ENCODE results near the gene MYOZ3. TPM values are rescaled to one million over a fixed set of nuclear protein-coding genes. Genes with fewer than 3 reads are reported as not detected.

The MYOZ3 gene
- polyA plus RNA-seq, 1 of the 3 experiments (the other 2 are of a cell fraction): 0.26 TPM

- Histone ChIP-seq H3K4me3 (ENCODE audit: low read depth in 2 of 2, low read length in 1 of 2) (no peak overlapping the region), H3K27me3 (ENCODE audit: insufficient read depth) (no peaks in the 10 kb centered on the region), H3K27ac (ENCODE audit: low read depth in 2 of 2, low read length in 1 of 2) (peak overlapping the region in 1 of 2 experiments; percentile 89; a peak in 2 of 4 replicates), H3K79me2 (ENCODE audit: insufficient read depth) (no peaks in the 10 kb centered on the region), H3K4me1 (ENCODE audit: control insufficient read depth in 1 of 2, insufficient read depth in 2 of 2, low read depth in 1 of 2, low read length in 1 of 2) (peaks cover 6 to 78% of the 10 kb centered on the region in 2 experiments; a peak in 3 of 4 replicates), H2AFZ (ENCODE audit: low read depth) (no peak overlapping the region), H4K20me1 (ENCODE audit: insufficient read depth) (no peaks in the 10 kb centered on the region), H3F3A (replicated peaks; ENCODE audit: insufficient read depth) (no peaks in the 10 kb centered on the region), H3K4me2 (no peak overlapping the region), H3K9ac (no peak overlapping the region), H3K9me3 (no peaks in the 10 kb centered on the region), H3K9me2 (no peaks in the 10 kb centered on the region), H3K36me3 (replicated peaks in 1 of 2; ENCODE audit: control insufficient read depth in 1 of 2, insufficient read depth in 2 of 2, low read length in 1 of 2) (peaks cover 0 to 13% of the 10 kb centered on the region in 2 experiments)
- 86% methylated on average over 2 of the region's 9 CpGs for WGBS (ENCODE audit: low lambda C conversion rate)
- ChIA-PET POLR2A (interaction anchor here (0.9 to 2.3 kb wide), 5 partner anchors 12 to 27 kb away, joined by 3 to 9 read pairs (median 5); no protein-coding TSS in a partner anchor), CTCF (interaction anchor here (0.9 to 4.4 kb wide), 6 partner anchors 15 to 57 kb away, joined by 3 to 14 read pairs (median 4); no protein-coding TSS in a partner anchor)
- DNase-seq: no peak
- TF ChIP-seq TCF12 (IDR thresholded peaks at IDR 0.05): no peak
- TF ChIP-seq EP300 (IDR thresholded peaks at IDR 0.05; ENCODE audit: borderline replicate concordance in 1 of 2, low read depth in 1 of 2, low read length in 1 of 2): no peak
- no peak for TF ChIP-seq RCOR1 (IDR thresholded peaks at IDR 0.05; ENCODE audit: low read length)
- TF ChIP-seq JUND (IDR thresholded peaks at IDR 0.05): no peak
- TF ChIP-seq PBX3 (IDR thresholded peaks at IDR 0.05): no peak
- no peak for TF ChIP-seq RFX5 (IDR thresholded peaks at IDR 0.05; ENCODE audit: low read length)
- TF ChIP-seq GABPA (IDR thresholded peaks at IDR 0.05; ENCODE audit: low read depth): no peak
- TF ChIP-seq TAF1 (IDR thresholded peaks at IDR 0.05; ENCODE audit: borderline replicate concordance, low read depth, low read length): no peak
- no peak for TF ChIP-seq MXI1 (IDR thresholded peaks at IDR 0.05; ENCODE audit: low read depth, low read length)
Measured at GRCh38 chr5:150618163-150618562, 42.9 kb upstream of the MYOZ3 start.

DNA sequence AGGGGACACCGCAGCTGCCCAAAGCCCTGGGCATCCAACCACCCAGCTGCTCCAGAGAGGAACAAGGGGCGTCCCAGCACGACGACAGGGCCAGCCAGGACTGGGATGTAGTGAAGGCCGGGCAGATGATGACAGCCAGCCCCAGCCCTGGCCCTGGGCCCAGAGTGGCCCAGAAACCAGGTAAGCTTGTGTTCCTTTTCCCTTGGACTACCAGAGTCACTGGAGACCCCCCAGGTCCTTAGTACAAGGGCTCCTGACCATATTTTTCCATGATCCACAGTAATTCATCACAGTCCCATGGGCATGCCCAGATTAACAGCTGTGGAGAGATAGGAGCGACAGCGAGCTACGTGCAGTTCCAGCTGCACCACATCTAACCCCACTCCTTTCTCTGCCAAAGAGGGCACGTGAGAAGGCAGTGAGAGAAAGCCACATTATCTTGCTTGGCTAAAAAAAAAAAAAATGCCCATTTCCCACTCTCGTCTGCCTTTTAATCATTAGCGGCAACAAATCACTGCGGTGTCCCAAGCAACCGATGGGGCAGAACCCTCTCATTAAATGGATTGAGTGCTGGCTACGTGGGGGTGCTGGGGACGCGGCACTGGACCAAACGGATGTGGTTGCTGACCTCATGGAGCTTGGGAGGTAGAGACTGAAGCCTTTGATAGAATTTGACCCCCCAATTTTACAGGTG is 42.3 kb upstream of the MYOZ3 start:
- Histone ChIP-seq H3K4me2 (no peak overlapping the region), H2AFZ (ENCODE audit: low read depth) (no peak overlapping the region), H3F3A (replicated peaks; ENCODE audit: insufficient read depth) (no peaks in the 10 kb centered on the region), H3K27ac (ENCODE audit: low read depth in 2 of 2, low read length in 1 of 2) (peak overlapping the region in 1 of 2 experiments; percentile 89; a peak in 2 of 4 replicates), H3K4me1 (ENCODE audit: control insufficient read depth in 1 of 2, insufficient read depth in 2 of 2, low read depth in 1 of 2, low read length in 1 of 2) (peaks cover 9 to 76% of the 10 kb centered on the region in 2 experiments; a peak in 3 of 4 replicates), H3K79me2 (ENCODE audit: insufficient read depth) (no peaks in the 10 kb centered on the region), H3K4me3 (ENCODE audit: low read depth in 2 of 2, low read length in 1 of 2) (no peak overlapping the region), H3K9ac (no peak overlapping the region), H3K9me3 (no peaks in the 10 kb centered on the region), H3K9me2 (no peaks in the 10 kb centered on the region), H3K36me3 (replicated peaks in 1 of 2; ENCODE audit: control insufficient read depth in 1 of 2, insufficient read depth in 2 of 2, low read length in 1 of 2) (peaks cover 0 to 13% of the 10 kb centered on the region in 2 experiments), H3K27me3 (ENCODE audit: insufficient read depth) (no peaks in the 10 kb centered on the region), H4K20me1 (ENCODE audit: insufficient read depth) (no peaks in the 10 kb centered on the region)
- CTCF ChIA-PET: interaction anchor here (0.6 to 4.4 kb wide), 9 partner anchors 11 to 160 kb away, joined by 3 to 14 read pairs (median 3); no protein-coding TSS in a partner anchor
- 91% methylated on average over 17 of the region's 17 CpGs for WGBS (ENCODE audit: low lambda C conversion rate)
- DNase-seq: peak; percentile 61
- POLR2A ChIA-PET: interaction anchor here (0.9 to 2.3 kb wide), 6 partner anchors 12 to 39 kb away, joined by 3 to 9 read pairs (median 4); no protein-coding TSS in a partner anchor
- TF ChIP-seq, protein P1, sequence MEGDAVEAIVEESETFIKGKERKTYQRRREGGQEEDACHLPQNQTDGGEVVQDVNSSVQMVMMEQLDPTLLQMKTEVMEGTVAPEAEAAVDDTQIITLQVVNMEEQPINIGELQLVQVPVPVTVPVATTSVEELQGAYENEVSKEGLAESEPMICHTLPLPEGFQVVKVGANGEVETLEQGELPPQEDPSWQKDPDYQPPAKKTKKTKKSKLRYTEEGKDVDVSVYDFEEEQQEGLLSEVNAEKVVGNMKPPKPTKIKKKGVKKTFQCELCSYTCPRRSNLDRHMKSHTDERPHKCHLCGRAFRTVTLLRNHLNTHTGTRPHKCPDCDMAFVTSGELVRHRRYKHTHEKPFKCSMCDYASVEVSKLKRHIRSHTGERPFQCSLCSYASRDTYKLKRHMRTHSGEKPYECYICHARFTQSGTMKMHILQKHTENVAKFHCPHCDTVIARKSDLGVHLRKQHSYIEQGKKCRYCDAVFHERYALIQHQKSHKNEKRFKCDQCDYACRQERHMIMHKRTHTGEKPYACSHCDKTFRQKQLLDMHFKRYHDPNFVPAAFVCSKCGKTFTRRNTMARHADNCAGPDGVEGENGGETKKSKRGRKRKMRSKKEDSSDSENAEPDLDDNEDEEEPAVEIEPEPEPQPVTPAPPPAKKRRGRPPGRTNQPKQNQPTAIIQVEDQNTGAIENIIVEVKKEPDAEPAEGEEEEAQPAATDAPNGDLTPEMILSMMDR (IDR thresholded peaks at IDR 0.05): no peak
- TF ChIP-seq MXI1 (IDR thresholded peaks at IDR 0.05; ENCODE audit: low read depth, low read length) (peak; percentile 53; the same call in 1 of the 2 replicates), GATA2 (CRISPR knock-in tag; IDR thresholded peaks at IDR 0.05) (peak; percentile 42; the same call in 1 of the 2 replicates), FOSL2 (IDR thresholded peaks at IDR 0.05; ENCODE audit: borderline replicate concordance, low read depth) (no peak), USF2 (IDR thresholded peaks at IDR 0.05; ENCODE audit: borderline replicate concordance, low read depth, low read length) (no peak), JUND (IDR thresholded peaks at IDR 0.05) (no peak), USF1 (IDR thresholded peaks at IDR 0.05; ENCODE audit: borderline replicate concordance, low read depth) (no peak), REST (IDR thresholded peaks at IDR 0.05; ENCODE audit: low read depth, low read length) (no peak), EP300 (IDR thresholded peaks at IDR 0.05; ENCODE audit: borderline replicate concordance in 1 of 2, low read depth in 1 of 2, low read length in 1 of 2) (peak in 1 of 2 experiments; percentile 35; a peak in 1 of 4 replicates), EZH2phosphoT487 (IDR thresholded peaks at IDR 0.05; ENCODE audit: borderline replicate concordance, low read depth) (no peak)
